ENCODE results near the gene RNASE7.

The RNASE7 gene

DNA sequence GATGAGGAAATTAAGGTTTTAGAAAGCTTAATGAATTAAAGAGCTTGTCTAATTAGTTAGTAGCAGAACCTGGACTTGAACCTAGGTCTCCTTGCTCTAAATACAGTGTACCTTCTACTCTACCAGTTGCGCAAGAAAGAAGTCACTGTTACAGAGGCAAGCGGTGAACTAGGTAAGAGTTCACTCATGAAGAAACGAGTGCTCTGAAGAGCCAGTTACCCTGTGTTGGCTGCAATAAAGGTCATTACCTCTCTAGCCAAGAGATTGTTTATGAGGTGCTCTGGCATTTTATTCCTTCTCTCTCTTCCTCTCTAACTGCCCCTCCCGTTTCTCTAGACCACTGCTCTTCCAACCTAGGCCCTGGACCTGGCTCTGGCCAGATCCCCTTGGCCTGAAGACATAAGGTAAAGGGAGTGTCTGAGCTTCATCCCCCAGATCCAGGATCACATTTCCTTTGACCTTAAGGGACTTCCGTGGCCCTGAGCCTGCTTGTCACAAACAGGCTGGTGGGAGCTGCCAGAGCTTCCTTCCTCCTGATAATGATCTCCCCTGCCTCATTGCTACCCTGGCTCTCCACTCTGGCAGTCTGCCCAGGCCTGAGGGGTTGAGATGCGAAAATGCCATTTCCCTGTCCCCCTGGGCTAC, 1.9 kb downstream of the RNASE7 start:
- DNase-seq = no peak

DNA sequence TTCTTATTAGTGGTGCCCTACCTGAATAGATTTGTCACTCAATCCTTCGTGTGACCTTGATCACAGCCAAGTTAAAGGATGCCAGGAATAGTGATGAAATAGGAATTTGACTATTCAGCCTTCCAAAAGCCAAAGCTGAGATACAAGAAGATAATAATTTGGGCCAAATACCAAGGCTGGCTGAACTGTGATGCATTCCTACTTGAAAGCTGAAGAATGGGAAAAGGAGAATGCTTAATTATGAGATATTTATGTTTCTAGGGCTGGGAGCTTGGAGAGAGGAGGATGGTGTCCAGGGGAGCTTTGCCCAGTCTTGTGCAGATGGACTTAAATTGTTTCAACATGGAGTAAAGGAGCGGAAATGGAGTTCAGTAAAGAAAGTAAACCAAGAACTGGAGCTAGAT, 5.2 kb downstream of the RNASE7 start:
- DNase-seq = no peak

DNA sequence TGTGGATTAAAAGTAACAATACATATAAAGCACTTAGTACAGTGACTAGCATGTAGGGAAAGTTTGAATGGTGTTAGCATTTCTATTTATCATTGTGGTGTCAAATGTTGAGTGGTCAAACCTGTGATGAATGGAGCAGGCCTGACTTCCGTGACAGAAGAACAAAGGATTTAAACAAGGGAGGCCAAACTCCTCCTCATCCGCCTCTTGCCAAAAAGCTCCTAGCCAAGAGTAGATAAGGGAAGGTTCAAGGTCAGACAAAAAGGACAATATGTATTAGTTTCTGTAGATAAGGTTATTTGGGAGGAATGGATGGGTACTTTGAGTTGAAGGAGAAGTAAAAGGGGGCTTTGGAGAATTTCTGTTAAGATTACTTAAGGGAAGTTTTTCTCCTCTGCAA, 6.5 kb downstream of the RNASE7 start:
- no peak for DNase-seq

GRCh38 chr14:21049271-21049673, 7.1 kb downstream of the RNASE7 start:
- DNase-seq = no peak

DNA sequence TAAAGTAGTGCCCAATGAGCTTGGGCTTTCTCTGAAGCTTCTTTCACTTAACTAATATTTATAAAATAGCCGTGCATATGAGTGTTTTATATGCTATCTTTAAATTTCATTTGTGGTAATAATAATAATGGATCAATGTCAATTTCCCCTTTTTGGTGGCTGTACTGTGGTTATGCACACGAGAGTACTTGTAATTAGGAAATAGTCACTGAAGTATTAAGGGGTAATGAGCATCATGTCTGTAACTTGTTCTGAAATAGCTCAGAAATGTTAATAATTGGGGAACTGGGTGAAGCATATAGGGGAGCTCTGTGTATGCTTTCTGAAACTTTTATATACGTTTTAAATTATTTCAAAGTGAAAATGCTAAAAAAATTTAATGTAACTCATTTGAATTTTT, 8.4 kb downstream of the RNASE7 start:
- DNase-seq = no peak

DNA sequence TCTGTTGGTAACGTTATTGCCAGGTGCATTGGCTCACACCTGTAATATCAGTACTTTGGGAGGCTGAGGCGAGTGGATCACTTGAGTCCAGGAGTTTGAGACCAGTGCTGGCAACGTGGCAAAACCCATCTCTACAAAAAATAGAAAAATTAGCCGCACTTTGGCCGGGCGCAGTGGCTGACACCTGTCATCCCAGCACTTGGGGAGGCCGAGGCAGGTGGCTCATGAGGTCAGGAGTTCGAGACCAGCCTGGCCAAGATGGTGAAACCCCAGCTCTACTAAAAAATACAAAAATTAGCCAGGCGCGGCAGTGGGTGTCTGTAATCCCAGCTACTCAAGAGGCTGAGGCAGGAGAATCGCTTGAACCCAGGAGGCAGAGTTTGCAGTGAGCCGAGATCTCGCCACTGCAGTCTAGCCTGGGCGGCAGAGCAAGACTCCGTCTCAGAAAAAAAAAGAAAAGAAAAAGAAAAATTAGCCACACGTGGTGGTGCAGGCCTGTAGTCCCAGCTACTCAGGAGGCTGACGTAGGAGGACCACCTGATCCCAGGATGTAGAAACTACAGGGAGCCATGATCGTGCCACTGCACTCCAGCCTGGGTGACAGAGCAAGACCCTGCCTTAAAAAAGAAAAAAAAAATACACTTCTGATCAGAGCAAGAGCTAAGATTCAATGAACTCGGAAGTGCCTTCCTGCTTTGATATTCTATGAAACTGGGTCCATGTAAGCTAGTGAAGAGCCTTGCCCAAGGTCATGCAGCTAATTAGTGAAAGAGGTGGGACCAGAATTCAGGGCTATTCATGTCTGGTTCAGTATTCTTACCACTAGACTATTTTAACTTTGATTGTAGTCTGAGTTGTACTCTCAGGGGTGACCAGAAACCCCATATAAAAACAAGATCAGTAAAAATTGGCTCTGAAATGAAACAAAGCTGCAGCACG, 11.3 kb downstream of the RNASE7 start:
- no peak for DNase-seq

- DNase-seq = no peak
These were observed 12.1 kb downstream of the RNASE7 start for GRCh38 chr14:21054123-21054767.

DNA sequence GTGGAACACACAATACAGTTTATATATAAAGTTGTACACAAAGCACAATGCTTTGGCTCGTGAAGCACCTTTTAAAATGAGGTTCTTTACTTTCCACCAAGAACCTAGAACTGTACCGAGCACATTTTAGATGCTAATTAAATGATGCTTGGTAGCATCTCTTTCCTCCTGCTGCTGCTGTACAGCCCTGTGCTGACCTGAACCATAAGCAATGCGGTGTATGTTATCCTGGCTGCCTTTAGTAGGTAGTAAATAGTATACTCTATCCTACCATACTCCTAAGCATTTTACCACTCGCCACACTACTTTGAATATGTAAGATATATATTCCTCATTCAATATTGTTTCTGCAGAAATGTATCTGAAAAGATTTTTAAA, 12.6 kb downstream of the RNASE7 start:
- DNase-seq = no peak

DNA sequence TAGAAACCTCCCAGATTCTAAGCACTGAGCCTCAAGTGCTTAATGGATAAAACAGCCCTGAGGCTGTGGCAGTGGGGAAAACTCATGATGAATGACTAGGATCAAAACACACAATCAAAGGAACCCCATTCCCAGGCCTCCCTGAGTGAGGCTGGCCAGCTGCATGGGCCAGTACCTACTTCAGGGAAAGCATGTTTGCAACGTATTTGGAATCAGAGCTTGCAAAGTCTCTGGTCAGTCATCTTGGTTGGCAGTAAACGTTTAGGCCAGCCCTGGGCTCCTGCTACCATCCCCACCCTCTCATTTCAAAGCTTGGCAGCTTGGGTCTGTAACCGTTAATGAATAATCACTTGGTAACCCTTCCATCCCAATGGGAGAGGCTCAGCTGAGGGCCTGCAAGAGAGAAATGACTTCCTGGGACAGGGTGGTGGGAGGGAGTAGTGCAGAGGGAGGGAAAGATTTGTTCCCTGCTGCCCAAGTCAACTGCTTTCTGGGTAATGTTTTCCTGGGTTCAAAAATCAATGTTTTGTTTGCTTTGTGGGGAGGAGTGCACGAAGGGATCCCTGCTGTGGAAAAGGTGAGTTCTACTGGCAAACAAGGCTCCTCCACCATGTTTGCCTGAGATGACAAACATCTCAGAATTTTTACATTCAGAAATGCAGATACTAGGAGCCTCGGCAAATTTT, 13.4 kb downstream of the RNASE7 start:
- no peak for DNase-seq

DNA sequence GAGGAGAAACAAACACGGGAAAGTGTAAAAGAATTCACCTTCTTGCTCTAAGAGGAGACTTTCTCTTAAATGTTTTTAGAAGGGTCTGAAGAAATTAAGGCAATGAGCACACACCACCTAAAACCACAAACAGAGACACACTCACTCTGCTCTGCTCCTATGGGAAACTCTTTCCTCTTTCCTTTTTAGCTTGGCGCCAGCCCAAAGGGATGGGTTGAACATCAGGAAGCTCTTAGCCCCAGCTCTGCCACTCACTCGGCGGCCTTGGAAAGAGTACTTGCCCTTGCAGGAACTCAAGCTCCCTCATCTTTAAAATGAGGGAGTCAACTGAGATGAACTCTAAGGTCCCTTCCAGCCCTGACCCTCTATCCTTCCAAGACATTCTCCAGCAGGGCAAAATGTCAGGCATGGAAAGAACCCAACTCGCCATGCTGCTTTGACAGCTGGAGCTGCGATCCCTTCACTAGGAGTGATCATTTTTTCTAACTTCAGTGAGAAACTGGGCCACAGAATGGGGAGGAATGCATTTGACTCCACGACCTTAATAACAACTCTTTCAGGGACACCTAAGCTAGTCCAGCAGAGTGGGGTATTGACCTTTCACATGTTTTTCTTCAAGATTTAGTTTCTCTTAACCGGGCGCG, 14.5 kb downstream of the RNASE7 start:
- DNase-seq = no peak

DNA sequence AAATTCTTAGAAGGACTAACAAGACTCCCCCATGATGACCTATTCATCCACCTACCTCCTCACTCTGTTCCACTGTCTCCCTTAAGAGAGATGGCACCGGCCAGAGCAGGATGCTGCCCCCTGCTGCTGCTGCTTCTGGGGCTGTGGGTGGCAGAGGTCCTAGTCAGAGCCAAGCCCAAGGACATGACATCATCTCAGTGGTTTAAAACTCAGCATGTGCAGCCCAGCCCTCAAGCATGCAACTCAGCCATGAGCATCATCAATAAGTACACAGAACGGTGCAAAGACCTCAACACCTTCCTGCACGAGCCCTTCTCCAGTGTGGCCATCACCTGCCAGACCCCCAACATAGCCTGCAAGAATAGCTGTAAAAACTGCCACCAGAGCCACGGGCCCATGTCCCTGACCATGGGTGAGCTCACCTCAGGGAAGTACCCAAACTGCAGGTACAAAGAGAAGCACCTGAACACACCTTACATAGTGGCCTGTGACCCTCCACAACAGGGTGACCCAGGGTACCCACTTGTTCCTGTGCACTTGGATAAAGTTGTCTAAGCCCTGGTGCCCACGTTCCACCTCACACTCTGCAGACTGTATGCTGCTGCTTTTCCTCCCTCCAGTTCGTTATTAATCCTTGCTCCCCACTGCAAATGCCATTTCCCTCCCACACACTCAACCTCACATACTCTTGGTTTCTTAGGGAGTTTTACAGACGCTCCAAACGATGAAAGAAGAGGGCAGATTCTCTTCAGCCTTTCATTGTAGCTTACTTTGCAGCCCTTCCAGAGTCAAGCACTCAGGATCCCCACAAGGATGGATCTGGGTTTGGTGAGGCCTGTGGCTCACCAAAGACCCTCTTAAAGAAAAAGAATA, 15.9 kb downstream of the RNASE7 start, which contains the start of gene RNASE8:
RNASE8 (plus strand) TSS at position 20 of the 873 bp plus-strand sequence; CDS start at position 91, 71 bp downstream.
- DNase-seq = no peak

- no peak for DNase-seq
These were observed 16.7 kb downstream of the RNASE7 start for GRCh38 chr14:21058903-21059302.

GRCh38 chr14:21059842-21060613, 17.9 kb downstream of the RNASE7 start:
- DNase-seq = no peak

GRCh38 chr14:21060614-21061346, 18.6 kb downstream of the RNASE7 start:
- DNase-seq = no peak

DNA sequence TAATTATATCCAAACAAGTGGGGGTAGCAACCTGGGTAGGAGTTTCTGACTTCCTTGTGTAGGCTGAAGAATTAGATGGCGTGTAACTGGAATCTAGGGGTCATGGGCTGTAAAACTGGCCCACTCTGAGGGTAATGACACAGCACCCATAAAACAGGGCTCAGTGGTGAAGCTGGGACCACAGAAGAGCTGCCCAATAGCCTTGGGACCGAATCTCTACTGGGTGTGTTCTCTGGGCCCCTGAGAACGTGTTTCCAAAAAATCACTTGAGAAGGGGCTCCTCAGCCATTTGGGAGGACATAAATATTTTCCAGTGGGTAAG, 19.1 kb downstream of the RNASE7 start:
- no peak for DNase-seq

- DNase-seq = no peak
These were observed 21.3 kb downstream of the RNASE7 start for GRCh38 chr14:21063479-21063878.

GRCh38 chr14:21066882-21067502, 24.8 kb downstream of the RNASE7 start:
- DNase-seq = no peak

GRCh38 chr14:21068521-21069387, 26.6 kb downstream of the RNASE7 start:
- DNase-seq = peak in 1 of 2 experiments; percentile 51
